GM18858 (cell line): ENCODE data around the gene TET2.
A peak's percentile ranks its signal among the peaks of the same experiment; 100 is the strongest.

Experiments
- ATAC-seq: cut with Tn5 transposase; IDR thresholded peaks from one replicate; pipeline ENCODE4 v1.9.1; 2021; ENCODE audit not compliant: unreplicated experiment

Gene TET2

GRCh38 chr4:105230287-105230686 is 83.6 kb downstream of the TET2 start:
- no peak for ATAC-seq

GRCh38 chr4:105232374-105232773 is 85.7 kb downstream of the TET2 start:
- ATAC-seq, result no peak

GRCh38 chr4:105234582-105234981 is 87.9 kb downstream of the TET2 start:
- no peak for ATAC-seq

- ATAC-seq, result peak; percentile 63
Measured at GRCh38 chr4:105236202-105236915, 89.7 kb downstream of the TET2 start.

- ATAC-seq, result no peak
Measured at GRCh38 chr4:105236916-105237311, 90.2 kb downstream of the TET2 start.

GRCh38 chr4:105240037-105240436 is 93.4 kb downstream of the TET2 start:
- no peak for ATAC-seq

GRCh38 chr4:105241451-105241850 is 94.8 kb downstream of the TET2 start:
- no peak for ATAC-seq

- no peak for ATAC-seq
Measured at GRCh38 chr4:105243446-105243845, 96.8 kb downstream of the TET2 start.

- ATAC-seq, result no peak
Measured at GRCh38 chr4:105246712-105247111, 100.0 kb downstream of the TET2 start.

GRCh38 chr4:105248613-105249012 is 101.9 kb downstream of the TET2 start:
- no peak for ATAC-seq

- no peak for ATAC-seq
Measured at GRCh38 chr4:105257817-105258495, 111.3 kb downstream of the TET2 start.

- ATAC-seq, result no peak
Measured at GRCh38 chr4:105265689-105266088, 119.0 kb downstream of the TET2 start.

- ATAC-seq, result no peak
Measured at GRCh38 chr4:105267280-105267679, 120.6 kb downstream of the TET2 start.

GRCh38 chr4:105272002-105272401 is 125.3 kb downstream of the TET2 start:
- no peak for ATAC-seq

GRCh38 chr4:105273230-105273629 is 126.6 kb downstream of the TET2 start:
- no peak for ATAC-seq

GRCh38 chr4:105274090-105274489 is 127.4 kb downstream of the TET2 start:
- ATAC-seq, result no peak

GRCh38 chr4:105274504-105274903 is 127.8 kb downstream of the TET2 start:
- no peak for ATAC-seq

- no peak for ATAC-seq
Measured at GRCh38 chr4:105276361-105277104, 129.9 kb downstream of the TET2 start.

- ATAC-seq, result no peak
Measured at GRCh38 chr4:105277702-105278101, 131.0 kb downstream of the TET2 start.

- ATAC-seq, result no peak
Measured at GRCh38 chr4:105279314-105279713, 132.6 kb downstream of the TET2 start.

GRCh38 chr4:105280338-105281123 is 133.9 kb downstream of the TET2 start:
- ATAC-seq, result no peak
